Osteoblast (primary cell): ENCODE measurements around the gene AUTS2. TPM values are rescaled to one million over a fixed set of nuclear protein-coding genes. Genes with fewer than 3 reads are reported as not detected.

Experiments
- DNase-seq: peaks from one replicate; pipeline ENCODE4 v3.0.0; 2011; ENCODE audit warnings: low spot score, mixed read lengths; ENCODE audit not compliant: insufficient read length; ENCODE audit errors: missing footprints
- H2AFZ ChIP-seq: 2 replicates; pipeline ENCODE4 v1.6.0; 2011; ENCODE audit warnings: mild to moderate bottlenecking, low read length
- H3K27ac ChIP-seq: 2 replicates; pipeline ENCODE4 v1.5.1; 2011; ENCODE audit warnings: mild to moderate bottlenecking, low read depth, low read length, moderate library complexity
- H3K27me3 ChIP-seq: 2 replicates; pipeline ENCODE4 v1.6.0; 2012; ENCODE audit warnings: mild to moderate bottlenecking, control low read depth, inconsistent platforms, low read length, moderate library complexity; ENCODE audit not compliant: insufficient read depth
- H3K36me3 ChIP-seq: 2 replicates; pipeline ENCODE4 v1.5.1; 2011; ENCODE audit warnings: mild to moderate bottlenecking, low read length, control low read depth, moderate library complexity; ENCODE audit not compliant: insufficient read depth
- H3K4me1 ChIP-seq: 2 replicates; pipeline ENCODE4 v1.5.1; 2011; ENCODE audit warnings: mild to moderate bottlenecking, low read length, control low read depth, moderate library complexity; ENCODE audit not compliant: insufficient read depth
- H3K4me2 ChIP-seq: 2 replicates; pipeline ENCODE4 v1.6.0; 2011; ENCODE audit warnings: mild to moderate bottlenecking, low read length; ENCODE audit not compliant: insufficient read depth
- H3K4me3 ChIP-seq: fragments of 200-600 bp; sonication (generic); 3 replicates; pipeline ENCODE4 v1.5.1; 2012; ENCODE audit warnings: mild to moderate bottlenecking, low read length, inconsistent platforms; ENCODE audit not compliant: insufficient read depth
- H3K79me2 ChIP-seq: 2 replicates; pipeline ENCODE4 v1.6.0; 2012; ENCODE audit warnings: mild to moderate bottlenecking, low read length, control low read depth, inconsistent platforms; ENCODE audit not compliant: insufficient read depth
- H3K9me3 ChIP-seq: 2 replicates; pipeline ENCODE4 v1.5.1; 2011; ENCODE audit warnings: low read depth, low read length, control low read depth
- H4K20me1 ChIP-seq: 2 replicates; pipeline ENCODE4 v1.6.0; 2012; ENCODE audit warnings: mild to moderate bottlenecking, low read length, control low read depth; ENCODE audit not compliant: insufficient read depth
- total RNA-seq: library from RNA; depleted of rRNA; stranded (reverse); fragments of >200 nt; gene quantifications from 2 replicates; pipeline ENCODE4 v1.2.3, GENCODE V29; 2012
- TF ChIP-seq, protein P1 (sequence below): IDR thresholded peaks from 2 replicates; pipeline ENCODE4 v1.5.1; 2011; ENCODE audit warnings: mild to moderate bottlenecking, low read depth, low read length, moderate library complexity; ENCODE audit errors: extremely low read depth

AUTS2 gene
- total RNA-seq, 1 donor, result 15.2 TPM

DNA sequence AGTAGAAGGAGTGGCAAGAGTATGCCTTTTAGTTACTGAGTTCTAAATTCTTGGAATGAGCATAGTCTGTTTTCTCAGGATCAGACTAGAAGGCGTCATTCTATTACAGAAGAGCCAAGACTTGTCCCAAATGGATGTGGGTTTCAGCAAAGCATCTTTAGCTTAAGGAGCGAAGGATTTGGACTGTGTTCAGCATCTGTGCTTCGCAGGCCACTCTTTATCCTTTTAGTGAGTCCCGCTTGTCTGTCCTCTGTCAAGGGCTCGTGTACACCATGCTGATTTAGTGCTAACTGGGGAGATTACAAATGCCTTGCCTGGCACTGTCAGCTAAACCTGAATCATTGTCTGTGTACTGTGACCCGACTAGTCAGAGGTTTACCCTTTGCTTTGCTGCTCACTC lies 465.7 kb downstream of the AUTS2 start:
- Histone ChIP-seq H3K36me3 (no peaks in the 10 kb centered on the region), H3K79me2 (no peaks in the 10 kb centered on the region), H3K4me2 (no peak overlapping the region), H3K27ac (no peak overlapping the region), H3K27me3 (no peaks in the 10 kb centered on the region), H3K4me1 (no peaks in the 10 kb centered on the region), H3K4me3 (no peak overlapping the region), H4K20me1 (no peaks in the 10 kb centered on the region), H3K9me3 (no peaks in the 10 kb centered on the region), H2AFZ (no peak overlapping the region)
- TF ChIP-seq, protein P1, sequence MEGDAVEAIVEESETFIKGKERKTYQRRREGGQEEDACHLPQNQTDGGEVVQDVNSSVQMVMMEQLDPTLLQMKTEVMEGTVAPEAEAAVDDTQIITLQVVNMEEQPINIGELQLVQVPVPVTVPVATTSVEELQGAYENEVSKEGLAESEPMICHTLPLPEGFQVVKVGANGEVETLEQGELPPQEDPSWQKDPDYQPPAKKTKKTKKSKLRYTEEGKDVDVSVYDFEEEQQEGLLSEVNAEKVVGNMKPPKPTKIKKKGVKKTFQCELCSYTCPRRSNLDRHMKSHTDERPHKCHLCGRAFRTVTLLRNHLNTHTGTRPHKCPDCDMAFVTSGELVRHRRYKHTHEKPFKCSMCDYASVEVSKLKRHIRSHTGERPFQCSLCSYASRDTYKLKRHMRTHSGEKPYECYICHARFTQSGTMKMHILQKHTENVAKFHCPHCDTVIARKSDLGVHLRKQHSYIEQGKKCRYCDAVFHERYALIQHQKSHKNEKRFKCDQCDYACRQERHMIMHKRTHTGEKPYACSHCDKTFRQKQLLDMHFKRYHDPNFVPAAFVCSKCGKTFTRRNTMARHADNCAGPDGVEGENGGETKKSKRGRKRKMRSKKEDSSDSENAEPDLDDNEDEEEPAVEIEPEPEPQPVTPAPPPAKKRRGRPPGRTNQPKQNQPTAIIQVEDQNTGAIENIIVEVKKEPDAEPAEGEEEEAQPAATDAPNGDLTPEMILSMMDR, result no peak
- DNase-seq, result no peak

DNA sequence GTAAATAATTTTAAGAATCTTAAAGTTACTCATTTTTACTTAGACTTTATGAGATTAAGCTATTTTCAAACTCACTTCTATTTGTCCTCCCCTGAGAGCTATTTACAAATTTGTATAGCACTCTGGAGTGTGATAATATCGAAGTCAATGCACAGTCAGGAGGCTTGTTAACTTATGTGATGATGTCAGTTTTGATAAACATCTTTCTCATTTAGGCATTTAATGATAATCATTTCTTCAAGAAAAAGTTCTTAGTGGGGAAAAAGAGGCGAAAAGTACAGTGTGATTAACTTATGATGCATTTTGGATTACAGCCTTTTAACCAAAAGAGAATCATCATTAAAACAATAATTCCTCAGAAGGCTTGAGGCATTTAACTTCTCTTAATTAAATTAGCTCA lies 468.6 kb downstream of the AUTS2 start:
- TF ChIP-seq, protein P1, result no peak
- Histone ChIP-seq H2AFZ (no peak overlapping the region), H3K27ac (no peak overlapping the region), H3K4me3 (no peak overlapping the region), H3K9me3 (no peaks in the 10 kb centered on the region), H3K79me2 (no peaks in the 10 kb centered on the region), H3K4me2 (no peak overlapping the region), H3K36me3 (no peaks in the 10 kb centered on the region), H3K27me3 (no peaks in the 10 kb centered on the region), H4K20me1 (no peaks in the 10 kb centered on the region), H3K4me1 (no peaks in the 10 kb centered on the region)
- DNase-seq, result no peak

DNA sequence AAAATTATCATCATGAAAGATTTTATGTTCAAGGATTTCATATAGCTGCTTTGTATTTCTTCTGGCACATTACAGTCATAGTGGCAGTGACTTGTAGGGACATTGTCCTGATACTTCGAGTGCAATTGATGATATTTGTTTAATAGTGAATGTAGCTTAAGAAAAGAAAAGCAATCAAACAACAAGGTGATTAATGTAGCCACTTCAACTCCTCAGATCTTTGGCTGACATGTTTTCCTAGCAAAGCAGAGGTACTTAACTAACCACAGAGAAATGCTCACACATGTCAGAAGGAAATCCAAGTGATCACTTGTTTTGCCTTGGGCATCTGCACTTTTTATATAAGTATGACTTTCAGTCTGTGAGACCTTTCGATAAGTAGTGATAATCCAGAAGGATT lies 470.3 kb downstream of the AUTS2 start:
- DNase-seq, result no peak
- Histone ChIP-seq H3K36me3 (no peaks in the 10 kb centered on the region), H3K27me3 (no peaks in the 10 kb centered on the region), H3K79me2 (no peaks in the 10 kb centered on the region), H2AFZ (no peak overlapping the region), H3K4me2 (no peak overlapping the region), H3K4me3 (no peak overlapping the region), H3K27ac (no peak overlapping the region), H4K20me1 (no peaks in the 10 kb centered on the region), H3K9me3 (no peaks in the 10 kb centered on the region), H3K4me1 (no peaks in the 10 kb centered on the region)
- TF ChIP-seq, protein P1, result no peak

DNA sequence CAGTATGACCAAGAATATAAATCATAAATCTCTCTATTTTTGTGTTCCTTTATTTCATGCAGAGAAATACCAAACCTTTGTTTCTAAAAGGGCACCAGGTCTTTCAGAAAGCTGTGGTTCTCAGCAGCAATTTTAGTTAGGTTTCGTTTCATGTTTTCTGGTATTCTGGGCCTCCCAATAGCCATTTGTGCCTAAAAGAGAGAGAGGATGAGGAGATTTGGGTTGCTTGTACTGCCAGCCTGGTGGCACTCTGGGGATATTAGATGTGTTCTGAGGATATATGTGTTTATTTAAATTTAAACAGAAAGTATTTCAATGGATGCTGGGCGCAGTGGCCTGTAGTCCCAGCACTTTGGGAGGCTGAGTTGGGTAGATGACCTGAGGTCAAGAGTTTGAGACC lies 471.7 kb downstream of the AUTS2 start:
- TF ChIP-seq, protein P1, result no peak
- H3K27me3 ChIP-seq, result no peaks in the 10 kb centered on the region
- no peaks in the 10 kb centered on the region for H3K79me2 ChIP-seq
- no peak overlapping the region for H2AFZ ChIP-seq
- H3K9me3 ChIP-seq, result no peaks in the 10 kb centered on the region
- H3K36me3 ChIP-seq, result no peaks in the 10 kb centered on the region
- H3K4me1 ChIP-seq, result no peaks in the 10 kb centered on the region
- no peak overlapping the region for H3K27ac ChIP-seq
- DNase-seq, result no peak
- no peak overlapping the region for H3K4me2 ChIP-seq
- H3K4me3 ChIP-seq, result no peak overlapping the region
- H4K20me1 ChIP-seq, result peaks cover 2% of the 10 kb centered on the region
